AG09309 (cell line): ENCODE data around the gene NCOA7.

Source experiments
- DNase-seq: peaks from one replicate; pipeline ENCODE4 v3.0.0-alpha.2; 2010; ENCODE audit warnings: low read depth
- H3K4me3 ChIP-seq: 2 replicates; pipeline ENCODE4 v1.5.1; 2011; ENCODE audit warnings: mild to moderate bottlenecking, low read depth, low read length, moderate library complexity; ENCODE audit not compliant: control insufficient read depth
- CTCF ChIP-seq: IDR thresholded peaks from 2 replicates; pipeline ENCODE4 v1.5.1; 2011; ENCODE audit warnings: mild to moderate bottlenecking, low read depth, low read length, inconsistent platforms; ENCODE audit not compliant: insufficient read depth, control insufficient read depth; ENCODE audit errors: missing control alignments

Gene NCOA7

DNA sequence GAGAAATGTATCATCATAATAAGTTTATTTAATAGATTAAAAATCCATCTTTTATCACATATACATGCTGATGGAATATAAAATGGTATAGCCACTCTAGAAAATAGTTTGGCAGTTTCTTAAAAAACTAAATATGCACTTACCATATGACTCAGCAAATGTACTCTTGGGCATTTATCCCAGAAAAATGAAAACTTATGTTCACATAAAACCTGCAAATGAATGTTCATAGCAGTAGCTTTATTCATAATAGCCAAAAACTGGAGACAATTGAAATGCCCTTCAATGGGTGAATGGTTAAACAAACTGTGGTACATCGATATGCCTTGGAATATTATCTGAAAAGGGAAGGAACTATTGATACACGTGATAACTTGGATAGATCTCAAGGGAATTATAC lies 6.4 kb upstream of the NCOA7 start:
- H3K4me3 ChIP-seq, result no peak overlapping the region
- no peak for TF ChIP-seq CTCF
- DNase-seq, result no peak

GRCh38 chr6:125787791-125788190 lies 3.0 kb upstream of the NCOA7 start:
- H3K4me3 ChIP-seq, result no peak overlapping the region
- TF ChIP-seq CTCF, result no peak
- no peak for DNase-seq

DNA sequence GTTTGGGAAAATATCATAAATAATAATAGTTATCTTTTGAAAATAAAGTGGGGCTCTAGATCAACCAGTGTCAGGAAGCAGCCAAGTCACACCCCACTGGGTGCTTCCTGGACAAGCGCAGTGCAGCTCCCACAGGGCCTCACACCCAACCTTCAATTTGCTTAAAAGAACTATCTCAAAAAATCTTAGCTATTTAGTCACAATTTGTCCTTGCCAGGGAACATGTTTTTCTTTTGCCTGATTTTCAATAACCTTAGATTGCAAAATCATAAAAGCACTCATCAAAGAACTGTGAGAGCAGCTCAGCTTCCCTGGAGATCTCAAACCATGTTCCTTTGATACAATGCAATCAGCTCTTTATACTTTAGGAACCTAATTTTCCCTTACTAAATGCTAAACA lies 1.6 kb upstream of the NCOA7 start:
- TF ChIP-seq CTCF, result no peak
- no peak overlapping the region for H3K4me3 ChIP-seq

DNA sequence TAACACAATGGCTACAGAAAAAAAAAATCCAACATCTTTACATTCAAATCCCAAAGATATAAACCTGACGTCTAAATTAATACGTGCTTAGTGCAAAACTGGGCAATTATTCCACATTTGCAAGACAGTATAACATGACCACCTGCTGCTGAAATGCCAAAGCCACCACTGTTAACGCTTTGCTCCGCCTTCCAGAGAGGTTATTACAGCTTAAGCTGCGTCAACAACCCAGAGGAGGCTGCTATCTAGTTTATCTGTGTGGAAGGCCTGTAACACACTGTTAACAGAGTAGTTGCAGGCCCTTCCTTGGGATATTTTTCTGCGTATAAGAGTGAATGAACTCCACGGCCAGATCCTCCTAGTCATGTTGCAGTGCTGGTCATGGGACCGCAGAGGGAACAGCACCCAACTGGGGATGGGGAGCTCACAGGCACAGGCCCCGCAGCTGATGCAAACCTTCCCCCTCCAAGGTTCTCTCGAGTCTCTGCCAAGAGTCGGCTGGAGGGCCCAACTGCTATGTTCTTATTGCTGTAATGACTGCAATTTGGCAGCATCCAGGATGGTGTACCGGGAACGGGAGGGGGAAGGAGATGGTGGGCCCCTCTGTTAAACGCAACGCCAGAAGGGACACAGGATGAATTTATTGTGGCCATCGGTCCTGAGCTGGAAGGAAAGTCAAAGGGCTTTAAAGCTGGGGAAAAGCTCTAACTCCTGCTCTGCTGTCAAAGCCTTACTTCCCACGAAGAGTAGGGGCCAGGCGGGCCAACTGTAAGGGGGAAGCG lies 993 bp upstream of the NCOA7 start:
- H3K4me3 ChIP-seq, result peak overlapping the region; percentile 88
- DNase-seq, result no peak
- no peak for TF ChIP-seq CTCF

More for the DNA sequence above, 1.6 kb upstream of the NCOA7 start:
- DNase-seq, result no peak

DNA sequence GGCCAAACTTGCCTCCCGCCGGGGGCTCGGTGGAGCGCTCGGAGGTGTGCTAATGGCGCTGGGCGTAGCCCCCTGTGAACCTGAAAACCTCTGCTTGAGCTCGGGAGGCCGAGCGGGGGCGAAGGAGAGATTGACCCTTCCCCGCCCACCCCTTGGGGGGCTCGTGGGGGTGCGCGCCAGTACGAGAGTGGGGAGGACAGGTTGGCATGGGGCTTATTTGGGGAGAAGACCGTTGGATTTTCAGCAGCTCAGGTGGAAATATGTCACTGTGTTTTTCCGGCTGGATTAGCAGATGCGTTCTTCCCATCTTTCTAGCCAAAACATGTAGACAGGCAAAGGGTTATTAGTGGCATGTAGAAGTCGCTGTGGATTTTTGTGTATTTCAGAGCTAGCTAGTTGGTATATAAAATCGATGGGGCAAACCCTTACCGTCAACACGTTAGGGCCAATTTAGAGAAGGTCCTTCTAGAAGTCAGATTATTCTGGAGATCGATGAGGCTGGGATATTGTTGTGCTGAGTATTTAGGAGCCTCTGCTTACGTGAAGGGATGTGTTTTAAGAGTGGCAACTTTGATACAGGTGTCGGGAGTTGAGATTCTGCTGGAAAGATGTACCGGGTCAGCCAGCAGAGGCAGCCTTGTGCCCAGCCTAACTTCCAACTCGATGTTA lies 525 bp downstream of the NCOA7 start:
- peak; percentile 75 for TF ChIP-seq CTCF
- no peak for DNase-seq

GRCh38 chr6:125791820-125792165 lies 1.0 kb downstream of the NCOA7 start:
- TF ChIP-seq CTCF, result no peak
- DNase-seq, result no peak
- H3K4me3 ChIP-seq, result peak overlapping the region; percentile 88

More for the DNA sequence above, 525 bp downstream of the NCOA7 start:
- H3K4me3 ChIP-seq, result peak overlapping the region; percentile 88
